Measurements from ENCODE around the gene MTR.

GRCh38 chr1:236768601-236769000, 26.5 kb upstream of the MTR start:
- no peak for TF ChIP-seq CTCF (IDR thresholded peaks at IDR 0.05)
- TF ChIP-seq EZH2 (IDR thresholded peaks at IDR 0.05; ENCODE audit: borderline replicate concordance, insufficient read depth, low read depth, low read length, poor library complexity, severe bottlenecking), result no peak
